ENCODE measurements around the gene PLAGL2.

- TF ChIP-seq CTCF (IDR thresholded peaks at IDR 0.05; ENCODE audit: control extremely low read depth in 1 of 3, insufficient read depth in 1 of 3, low read depth in 1 of 3, low read length in 3 of 3): no peak
- TF ChIP-seq ZNF274 (IDR thresholded peaks at IDR 0.05; ENCODE audit: borderline replicate concordance, extremely low read depth, low read length): no peak
- no peak for TF ChIP-seq POLR2AphosphoS5 (IDR thresholded peaks at IDR 0.05; ENCODE audit: low read depth, low read length)
- no peak for TF ChIP-seq EZH2 (IDR thresholded peaks at IDR 0.05; ENCODE audit: low read depth, low read length, severe bottlenecking)
- no peak for TF ChIP-seq POLR2A (IDR thresholded peaks at IDR 0.05; ENCODE audit: control extremely low read depth in 1 of 2, low read depth in 2 of 2, low read length in 2 of 2)
These were observed 1.4 kb downstream of the PLAGL2 start for GRCh38 chr20:32205843-32206759.

Data from H1 (cell line).